Stomach (tissue), 9 donors: ENCODE data around the gene DNAJC16. TPM values are rescaled to one million over a fixed set of nuclear protein-coding genes. Genes with fewer than 3 reads are reported as not detected.

ENCODE experiments used
- DNase-seq, 2 donors: peaks; one replicate each; pipeline versions ENCODE4 v3.0.0 to v3.0.0-alpha.2; 2013 to 2019
- H3K27ac ChIP-seq, 5 donors: fragments of 200-600 bp in 4 of 5; sonication (generic) in 4 of 5; one replicate each; pipeline ENCODE4 v1.5.1; 2013 to 2019; ENCODE audit warnings: mild to moderate bottlenecking in 1 of 5, moderate library complexity in 1 of 5
- H3K27me3 ChIP-seq, 3 donors: fragments of 200-600 bp; sonication (generic); one replicate each; pipeline ENCODE4 v1.5.1; 2017 to 2019; ENCODE audit warnings: mixed run types in 1 of 3
- H3K36me3 ChIP-seq, 4 donors: fragments of 200-600 bp; sonication (generic); 1 replicate in 3 of 4; 2 replicates in 1 of 4; pipeline ENCODE4 v1.5.1; 2016 to 2019
- H3K4me1 ChIP-seq, 4 donors: fragments of 200-600 bp; sonication (generic); one replicate each; pipeline ENCODE4 v1.5.1; 2016 to 2019
- H3K4me3 ChIP-seq, 4 donors: fragments of 200-600 bp; sonication (generic) in 3 of 4; one replicate each; pipeline ENCODE4 v1.5.1; 2016 to 2019; ENCODE audit warnings: mild to moderate bottlenecking in 1 of 4
- H3K9me3 ChIP-seq, 4 donors: fragments of 200-600 bp; sonication (generic); one replicate each; pipeline ENCODE4 v1.5.1; 2016 to 2019
- CTCF ChIP-seq, 7 experiments: fragments of 450-650 bp in 4 of 7; fragments of 200-600 bp in 3 of 7; sonication (generic) in 3 of 7; IDR thresholded peaks; one replicate each; pipeline ENCODE4 v1.5.1; 2016 to 2019; ENCODE audit warnings: antibody characterized with exemption in 7 of 7, control low read depth in 2 of 7, mild to moderate bottlenecking in 1 of 7
- EP300 ChIP-seq: sonication (generic); formaldehyde crosslinking; IDR thresholded peaks from one replicate; pipeline ENCODE4 v1.6.1; 2017; ENCODE audit warnings: antibody characterized with exemption
- POLR2A ChIP-seq, 4 donors: fragments of 450-650 bp; IDR thresholded peaks; one replicate each; pipeline ENCODE4 v1.6.1; 2016; ENCODE audit warnings: antibody characterized with exemption in 4 of 4, control low read depth in 2 of 4, mild to moderate bottlenecking in 1 of 4, moderate library complexity in 1 of 4
- POLR2AphosphoS5 ChIP-seq, 3 donors: sonication (generic); formaldehyde crosslinking; IDR thresholded peaks; one replicate each; pipeline ENCODE4 v1.6.1; 2016; ENCODE audit warnings: antibody characterized with exemption in 3 of 3
- WGBS, 5 donors: extraction: QIAGEN DNeasy Blood & Tissue Kit in 3 of 5; methylation state at CpG; one replicate each; pipeline versions ENCODE4 v1.1.5 to v1.1.7; 2013 to 2018; 5-methylcytosine and 5-hydroxymethylcytosine counted together
- intact Hi-C: fragments of 100-400 bp; cut with DNase I; formaldehyde crosslinking; loops from one replicate; pipeline ENCODE4 v1.15.1; 2023; ENCODE audit warnings: low total_unique reads
- polyA plus RNA-seq, 3 donors: library from polyadenylated mRNA; stranded (reverse); fragments of 200-250 nt; gene quantifications; one replicate each; pipeline ENCODE4 v1.2.3, GENCODE V29; 2013
- total RNA-seq, 5 donors: library from RNA; depleted of rRNA; stranded (reverse); fragments of >200 nt; gene quantifications; one replicate each; pipeline versions ENCODE4 v1.1.0 to v1.2.3, GENCODE V29; 2014 to 2016
- donor health status: healthy with polysubstance abuse.
- donor health status: Bipolar disorder and iron deficiency.
- donor health status: healthy.

DNAJC16 gene
- total and polyA plus RNA-seq, 8 donors, result 1.8 to 26.4 (median 8.9) TPM

GRCh38 chr1:15557594-15557993 lies 30.9 kb downstream of the DNAJC16 start:
- H3K27me3 ChIP-seq, result no peaks in the 10 kb centered on the region
- peaks cover 28 to 60% (median 49%) of the 10 kb centered on the region in 4 donors for H3K36me3 ChIP-seq
- no peaks in the 10 kb centered on the region for H3K9me3 ChIP-seq
- no peak overlapping the region for H3K4me3 ChIP-seq
- whole genome bisulfite sequencing, 5 donors, result 86 to 94% (median 87%) methylated on average over 2 of the region's 2 CpGs
- intact Hi-C loops, result no loop called here
- H3K4me1 ChIP-seq, result no peaks in the 10 kb centered on the region
- no peak for DNase-seq
- TF ChIP-seq CTCF (IDR thresholded peaks at IDR 0.05) (no peak), POLR2AphosphoS5 (IDR thresholded peaks at IDR 0.05) (no peak), POLR2A (IDR thresholded peaks at IDR 0.05) (no peak), EP300 (no peak)
- H3K27ac ChIP-seq, result no peak overlapping the region

- TF ChIP-seq CTCF (IDR thresholded peaks at IDR 0.05) (no peak), POLR2AphosphoS5 (IDR thresholded peaks at IDR 0.05) (no peak), POLR2A (IDR thresholded peaks at IDR 0.05) (no peak), EP300 (no peak)
- Histone ChIP-seq H3K27ac (no peak overlapping the region), H3K27me3 (no peaks in the 10 kb centered on the region), H3K4me1 (no peaks in the 10 kb centered on the region), H3K4me3 (no peak overlapping the region), H3K36me3 (peaks cover 29 to 62% (median 51%) of the 10 kb centered on the region in 4 donors), H3K9me3 (no peaks in the 10 kb centered on the region)
- intact Hi-C loops, result no loop called here
- no peak for DNase-seq
- WGBS, 5 donors, result 89 to 93% (median 91%) methylated on average over 4 of the region's 4 CpGs
Measured at GRCh38 chr1:15558516-15558915, 31.9 kb downstream of the DNAJC16 start.

GRCh38 chr1:15559189-15559810 lies 32.7 kb downstream of the DNAJC16 start:
- Histone ChIP-seq H3K4me3 (no peak overlapping the region), H3K36me3 (peaks cover 36 to 62% (median 56%) of the 10 kb centered on the region in 4 donors), H3K4me1 (no peaks in the 10 kb centered on the region), H3K27me3 (no peaks in the 10 kb centered on the region), H3K9me3 (no peaks in the 10 kb centered on the region), H3K27ac (no peak overlapping the region)
- 69 to 86% (median 85%) methylated on average over 12 of the region's 12 CpGs for WGBS, 5 donors
- TF ChIP-seq CTCF (IDR thresholded peaks at IDR 0.05) (no peak), POLR2A (IDR thresholded peaks at IDR 0.05) (no peak), EP300 (no peak), POLR2AphosphoS5 (IDR thresholded peaks at IDR 0.05) (no peak)
- intact Hi-C loops, result no loop called here
- DNase-seq, result peak in 1 of 2 donors; percentile 17

- intact Hi-C loops, result no loop called here
- Histone ChIP-seq H3K36me3 (peaks cover 49 to 84% (median 78%) of the 10 kb centered on the region in 4 donors), H3K27ac (no peak overlapping the region), H3K27me3 (no peaks in the 10 kb centered on the region), H3K9me3 (no peaks in the 10 kb centered on the region), H3K4me1 (no peaks in the 10 kb centered on the region), H3K4me3 (no peak overlapping the region)
- no peak for DNase-seq
- no peak for TF ChIP-seq POLR2A (IDR thresholded peaks at IDR 0.05)
- TF ChIP-seq POLR2AphosphoS5 (IDR thresholded peaks at IDR 0.05), result no peak
- no peak for TF ChIP-seq EP300
- no peak for TF ChIP-seq CTCF (IDR thresholded peaks at IDR 0.05)
- 88 to 93% (median 91%) methylated on average over 18 of the region's 18 CpGs for WGBS, 5 donors
Measured at GRCh38 chr1:15568387-15569073, 41.9 kb downstream of the DNAJC16 start.
